Neural cell (in vitro differentiated cells): ENCODE measurements around the gene ZBTB17. TPM values are rescaled to one million over a fixed set of nuclear protein-coding genes. Genes with fewer than 3 reads are reported as not detected.

ENCODE experiments used
- H2AFZ ChIP-seq: fragments of 200-600, 300-800 bp; sonication (generic), shearing (Covaris generic); 2 replicates; pipeline ENCODE4 v1.6.0; 2014; ENCODE audit warnings: low read depth, mild to moderate bottlenecking, antibody characterized with exemption, low read length, moderate library complexity
- H3F3A ChIP-seq: fragments of 200-600 bp; shearing (Covaris generic); 2 replicates; pipeline ENCODE4 v1.6.1; 2016; ENCODE audit warnings: mild to moderate bottlenecking, moderate library complexity, mixed read lengths, antibody characterized with exemption, low read length; ENCODE audit not compliant: insufficient read depth, poor library complexity, severe bottlenecking
- H3K27ac ChIP-seq: fragments of 200-600, 300-800 bp; sonication (generic), shearing (Covaris generic); 2 replicates; pipeline ENCODE4 v1.5.1; 2014; ENCODE audit warnings: mild to moderate bottlenecking, low read length, moderate library complexity
- H3K27me3 ChIP-seq: fragments of 300-800, 200-600 bp; sonication (generic), shearing (Covaris generic); 2 replicates; pipeline ENCODE4 v1.6.0; 2014; ENCODE audit warnings: mild to moderate bottlenecking, low read depth, low read length, moderate library complexity; ENCODE audit not compliant: insufficient read depth
- H3K36me3 ChIP-seq: fragments of 300-800, 200-600 bp; sonication (generic), shearing (Covaris generic); 2 replicates; pipeline ENCODE4 v1.5.1; 2014; ENCODE audit warnings: mild to moderate bottlenecking, antibody characterized with exemption, low read length, moderate library complexity; ENCODE audit not compliant: insufficient read depth
- H3K4me2 ChIP-seq: fragments of 300-800, 200-600 bp; sonication (generic), shearing (Covaris generic); 2 replicates; pipeline ENCODE4 v1.6.0; 2014; ENCODE audit warnings: mild to moderate bottlenecking, low read length
- H3K4me3 ChIP-seq: fragments of 300-800, 200-600 bp; sonication (generic), shearing (Covaris generic); 2 replicates; pipeline ENCODE4 v1.5.1; 2014; ENCODE audit warnings: mild to moderate bottlenecking, low read length, moderate library complexity
- H3K79me2 ChIP-seq: fragments of 200-600 bp; shearing (Covaris generic); replicated peaks from 2 replicates; pipeline ENCODE4 v1.6.0; 2014; ENCODE audit warnings: mild to moderate bottlenecking, low read length, moderate library complexity; ENCODE audit not compliant: insufficient read depth
- H3K9ac ChIP-seq: fragments of 300-800, 200-600 bp; sonication (generic), shearing (Covaris generic); 2 replicates; pipeline ENCODE4 v1.6.1; 2016; ENCODE audit warnings: mild to moderate bottlenecking, low read length, mixed read lengths
- H3K9me2 ChIP-seq: fragments of 200-600 bp; shearing (Covaris generic); 2 replicates; pipeline ENCODE4 v1.6.1; 2016; ENCODE audit warnings: mild to moderate bottlenecking, low read length, mixed read lengths; ENCODE audit not compliant: insufficient read depth
- H3K9me3 ChIP-seq: fragments of 200-600, 300-800 bp; sonication (generic), shearing (Covaris generic); 2 replicates; pipeline ENCODE4 v1.6.1; 2016; ENCODE audit warnings: mild to moderate bottlenecking, mixed run types, low read length, moderate library complexity, mixed read lengths
- H4K20me1 ChIP-seq: fragments of 200-600 bp; shearing (Covaris generic); 2 replicates; pipeline ENCODE4 v1.6.1; 2016; ENCODE audit warnings: mild to moderate bottlenecking, mixed run types; ENCODE audit not compliant: insufficient read depth
- MXI1 ChIP-seq: fragments of 450-650 bp; conservative IDR thresholded peaks from 2 replicates; pipeline ENCODE4 v1.6.1; 2014; ENCODE audit warnings: antibody characterized with exemption, mild to moderate bottlenecking; ENCODE audit not compliant: poor library complexity, severe bottlenecking
- POLR2AphosphoS5 ChIP-seq: IDR thresholded peaks from 2 replicates; pipeline ENCODE4 v1.6.1; 2012
- SMC3 ChIP-seq: fragments of 450-650 bp; conservative IDR thresholded peaks from 2 replicates; pipeline ENCODE4 v1.6.1; 2014; ENCODE audit warnings: antibody characterized with exemption, mild to moderate bottlenecking, moderate library complexity; ENCODE audit not compliant: poor library complexity
- TAF1 ChIP-seq: IDR thresholded peaks from 2 replicates; pipeline ENCODE4 v1.6.1; 2012; ENCODE audit warnings: low read depth
- polyA plus RNA-seq: library from polyadenylated mRNA; depleted of rRNA; stranded (reverse); fragments of >200 nt; gene quantifications from 2 replicates; pipeline ENCODE4 v1.2.3, GENCODE V29; 2014
- TF ChIP-seq, protein P1 (sequence below): fragments of 450-650 bp; IDR thresholded peaks from 2 replicates; pipeline ENCODE4 v1.5.1; 2014; ENCODE audit warnings: antibody characterized with exemption, mild to moderate bottlenecking, moderate library complexity; ENCODE audit not compliant: poor library complexity, severe bottlenecking
- TF ChIP-seq, protein P2 (sequence below): IDR thresholded peaks from 2 replicates; pipeline ENCODE4 v1.6.1; 2012; ENCODE audit warnings: borderline replicate concordance

Gene ZBTB17
- polyA plus RNA-seq, 1 donor from 2014 or later, result 114 TPM

DNA sequence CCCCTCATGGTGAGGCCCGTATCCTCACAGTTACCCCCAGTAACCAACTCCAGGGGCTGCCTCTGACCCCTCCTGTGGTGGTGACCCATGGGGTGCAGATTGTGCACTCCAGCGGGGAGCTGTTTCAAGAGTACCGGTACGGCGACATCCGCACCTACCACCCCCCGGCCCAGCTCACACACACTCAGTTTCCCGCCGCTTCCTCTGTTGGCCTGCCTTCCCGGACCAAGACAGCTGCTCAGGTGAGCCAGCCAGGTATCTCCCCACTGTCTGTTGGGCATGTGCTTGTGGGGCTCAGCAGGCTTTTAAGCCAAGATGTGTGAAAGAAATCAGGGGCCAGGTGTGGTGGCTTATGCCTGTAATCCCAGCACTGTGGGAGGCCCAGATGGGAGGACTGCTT is 39.9 kb downstream of the ZBTB17 start:
- Histone ChIP-seq H3K9me3 (no peaks in the 10 kb centered on the region), H3K27me3 (no peaks in the 10 kb centered on the region), H4K20me1 (no peaks in the 10 kb centered on the region), H3K4me2 (no peak overlapping the region), H2AFZ (no peak overlapping the region), H3K27ac (no peak overlapping the region), H3K9ac (no peak overlapping the region), H3F3A (no peaks in the 10 kb centered on the region), H3K36me3 (peaks cover 5% of the 10 kb centered on the region), H3K79me2 (no peaks in the 10 kb centered on the region), H3K4me3 (no peak overlapping the region), H3K9me2 (no peaks in the 10 kb centered on the region)
- TF ChIP-seq, protein P1, sequence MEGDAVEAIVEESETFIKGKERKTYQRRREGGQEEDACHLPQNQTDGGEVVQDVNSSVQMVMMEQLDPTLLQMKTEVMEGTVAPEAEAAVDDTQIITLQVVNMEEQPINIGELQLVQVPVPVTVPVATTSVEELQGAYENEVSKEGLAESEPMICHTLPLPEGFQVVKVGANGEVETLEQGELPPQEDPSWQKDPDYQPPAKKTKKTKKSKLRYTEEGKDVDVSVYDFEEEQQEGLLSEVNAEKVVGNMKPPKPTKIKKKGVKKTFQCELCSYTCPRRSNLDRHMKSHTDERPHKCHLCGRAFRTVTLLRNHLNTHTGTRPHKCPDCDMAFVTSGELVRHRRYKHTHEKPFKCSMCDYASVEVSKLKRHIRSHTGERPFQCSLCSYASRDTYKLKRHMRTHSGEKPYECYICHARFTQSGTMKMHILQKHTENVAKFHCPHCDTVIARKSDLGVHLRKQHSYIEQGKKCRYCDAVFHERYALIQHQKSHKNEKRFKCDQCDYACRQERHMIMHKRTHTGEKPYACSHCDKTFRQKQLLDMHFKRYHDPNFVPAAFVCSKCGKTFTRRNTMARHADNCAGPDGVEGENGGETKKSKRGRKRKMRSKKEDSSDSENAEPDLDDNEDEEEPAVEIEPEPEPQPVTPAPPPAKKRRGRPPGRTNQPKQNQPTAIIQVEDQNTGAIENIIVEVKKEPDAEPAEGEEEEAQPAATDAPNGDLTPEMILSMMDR, result no peak
- TF ChIP-seq SMC3 (no peak), TAF1 (no peak)

DNA sequence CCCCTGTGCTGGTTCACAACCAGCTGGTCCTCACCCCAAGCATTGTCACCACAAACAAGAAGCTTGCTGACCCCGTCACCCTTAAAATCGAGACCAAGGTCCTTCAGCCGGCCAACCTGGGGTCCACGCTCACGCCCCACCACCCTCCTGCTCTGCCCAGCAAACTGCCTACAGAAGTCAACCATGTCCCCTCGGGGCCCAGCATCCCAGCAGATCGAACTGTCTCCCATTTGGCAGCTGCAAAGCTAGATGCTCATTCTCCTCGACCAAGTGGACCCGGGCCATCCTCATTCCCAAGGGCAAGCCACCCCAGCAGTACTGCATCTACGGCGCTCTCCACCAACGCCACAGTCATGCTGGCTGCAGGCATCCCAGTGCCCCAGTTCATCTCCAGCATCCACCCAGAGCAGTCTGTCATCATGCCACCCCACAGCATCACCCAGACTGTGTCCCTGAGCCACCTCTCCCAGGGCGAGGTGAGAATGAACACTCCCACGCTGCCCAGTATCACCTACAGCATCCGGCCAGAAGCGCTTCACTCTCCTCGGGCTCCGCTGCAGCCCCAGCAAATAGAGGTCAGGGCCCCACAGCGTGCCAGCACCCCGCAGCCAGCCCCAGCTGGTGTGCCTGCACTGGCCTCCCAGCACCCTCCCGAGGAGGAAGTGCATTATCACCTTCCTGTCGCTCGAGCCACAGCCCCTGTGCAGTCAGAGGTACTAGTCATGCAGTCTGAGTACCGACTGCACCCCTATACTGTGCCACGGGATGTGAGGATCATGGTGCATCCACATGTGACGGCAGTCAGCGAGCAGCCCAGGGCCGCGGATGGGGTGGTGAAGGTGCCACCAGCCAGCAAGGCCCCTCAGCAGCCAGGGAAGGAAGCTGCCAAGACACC is 40.6 kb downstream of the ZBTB17 start:
- H3K79me2 ChIP-seq, result no peaks in the 10 kb centered on the region
- H3F3A ChIP-seq, result no peaks in the 10 kb centered on the region
- peaks cover 7% of the 10 kb centered on the region for H3K36me3 ChIP-seq
- no peak overlapping the region for H3K27ac ChIP-seq
- no peak for TF ChIP-seq TAF1
- peak; percentile 11 for TF ChIP-seq POLR2AphosphoS5
- H3K9me3 ChIP-seq, result no peaks in the 10 kb centered on the region
- no peaks in the 10 kb centered on the region for H3K27me3 ChIP-seq
- no peak overlapping the region for H3K9ac ChIP-seq
- H3K4me3 ChIP-seq, result no peak overlapping the region
- H3K9me2 ChIP-seq, result no peaks in the 10 kb centered on the region
- no peaks in the 10 kb centered on the region for H4K20me1 ChIP-seq
- no peak overlapping the region for H2AFZ ChIP-seq
- H3K4me2 ChIP-seq, result no peak overlapping the region

DNA sequence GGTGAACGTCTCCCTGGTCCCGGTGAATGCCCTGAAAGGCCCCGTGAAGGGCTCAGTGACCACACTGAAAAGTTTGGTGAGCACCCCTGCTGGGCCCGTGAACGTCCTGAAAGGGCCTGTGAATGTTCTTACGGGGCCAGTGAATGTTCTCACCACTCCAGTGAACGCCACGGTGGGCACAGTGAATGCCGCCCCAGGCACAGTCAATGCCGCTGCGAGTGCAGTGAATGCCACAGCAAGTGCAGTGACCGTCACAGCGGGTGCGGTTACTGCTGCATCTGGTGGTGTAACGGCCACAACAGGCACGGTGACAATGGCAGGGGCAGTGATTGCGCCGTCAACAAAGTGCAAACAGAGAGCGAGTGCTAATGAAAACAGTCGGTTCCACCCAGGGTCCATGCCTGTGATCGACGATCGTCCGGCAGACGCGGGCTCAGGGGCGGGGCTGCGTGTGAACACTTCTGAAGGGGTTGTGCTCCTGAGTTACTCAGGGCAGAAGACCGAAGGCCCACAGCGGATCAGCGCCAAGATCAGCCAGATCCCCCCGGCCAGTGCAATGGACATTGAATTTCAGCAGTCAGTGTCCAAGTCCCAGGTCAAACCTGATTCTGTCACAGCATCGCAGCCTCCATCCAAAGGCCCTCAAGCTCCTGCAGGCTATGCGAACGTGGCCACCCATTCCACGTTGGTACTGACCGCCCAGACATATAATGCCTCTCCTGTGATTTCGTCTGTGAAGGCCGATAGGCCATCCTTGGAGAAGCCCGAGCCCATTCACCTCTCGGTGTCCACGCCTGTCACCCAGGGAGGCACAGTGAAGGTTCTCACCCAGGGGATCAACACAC is 41.5 kb downstream of the ZBTB17 start:
- Histone ChIP-seq H4K20me1 (no peaks in the 10 kb centered on the region), H3K9me2 (no peaks in the 10 kb centered on the region), H3F3A (no peaks in the 10 kb centered on the region), H3K27ac (no peak overlapping the region), H2AFZ (no peak overlapping the region), H3K9ac (no peak overlapping the region), H3K79me2 (peaks cover 4% of the 10 kb centered on the region), H3K27me3 (no peaks in the 10 kb centered on the region), H3K36me3 (peaks cover 14% of the 10 kb centered on the region), H3K4me3 (no peak overlapping the region), H3K4me2 (no peak overlapping the region), H3K9me3 (no peaks in the 10 kb centered on the region)
- TF ChIP-seq, protein P1, result no peak
- TF ChIP-seq SMC3 (no peak), MXI1 (no peak)
- TF ChIP-seq, protein P2, sequence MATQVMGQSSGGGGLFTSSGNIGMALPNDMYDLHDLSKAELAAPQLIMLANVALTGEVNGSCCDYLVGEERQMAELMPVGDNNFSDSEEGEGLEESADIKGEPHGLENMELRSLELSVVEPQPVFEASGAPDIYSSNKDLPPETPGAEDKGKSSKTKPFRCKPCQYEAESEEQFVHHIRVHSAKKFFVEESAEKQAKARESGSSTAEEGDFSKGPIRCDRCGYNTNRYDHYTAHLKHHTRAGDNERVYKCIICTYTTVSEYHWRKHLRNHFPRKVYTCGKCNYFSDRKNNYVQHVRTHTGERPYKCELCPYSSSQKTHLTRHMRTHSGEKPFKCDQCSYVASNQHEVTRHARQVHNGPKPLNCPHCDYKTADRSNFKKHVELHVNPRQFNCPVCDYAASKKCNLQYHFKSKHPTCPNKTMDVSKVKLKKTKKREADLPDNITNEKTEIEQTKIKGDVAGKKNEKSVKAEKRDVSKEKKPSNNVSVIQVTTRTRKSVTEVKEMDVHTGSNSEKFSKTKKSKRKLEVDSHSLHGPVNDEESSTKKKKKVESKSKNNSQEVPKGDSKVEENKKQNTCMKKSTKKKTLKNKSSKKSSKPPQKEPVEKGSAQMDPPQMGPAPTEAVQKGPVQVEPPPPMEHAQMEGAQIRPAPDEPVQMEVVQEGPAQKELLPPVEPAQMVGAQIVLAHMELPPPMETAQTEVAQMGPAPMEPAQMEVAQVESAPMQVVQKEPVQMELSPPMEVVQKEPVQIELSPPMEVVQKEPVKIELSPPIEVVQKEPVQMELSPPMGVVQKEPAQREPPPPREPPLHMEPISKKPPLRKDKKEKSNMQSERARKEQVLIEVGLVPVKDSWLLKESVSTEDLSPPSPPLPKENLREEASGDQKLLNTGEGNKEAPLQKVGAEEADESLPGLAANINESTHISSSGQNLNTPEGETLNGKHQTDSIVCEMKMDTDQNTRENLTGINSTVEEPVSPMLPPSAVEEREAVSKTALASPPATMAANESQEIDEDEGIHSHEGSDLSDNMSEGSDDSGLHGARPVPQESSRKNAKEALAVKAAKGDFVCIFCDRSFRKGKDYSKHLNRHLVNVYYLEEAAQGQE, result no peak
